Measurements from ENCODE around the gene TFAP2E.
A peak's percentile ranks its signal among the peaks of the same experiment; 100 is the strongest.

Gene TFAP2E

DNA sequence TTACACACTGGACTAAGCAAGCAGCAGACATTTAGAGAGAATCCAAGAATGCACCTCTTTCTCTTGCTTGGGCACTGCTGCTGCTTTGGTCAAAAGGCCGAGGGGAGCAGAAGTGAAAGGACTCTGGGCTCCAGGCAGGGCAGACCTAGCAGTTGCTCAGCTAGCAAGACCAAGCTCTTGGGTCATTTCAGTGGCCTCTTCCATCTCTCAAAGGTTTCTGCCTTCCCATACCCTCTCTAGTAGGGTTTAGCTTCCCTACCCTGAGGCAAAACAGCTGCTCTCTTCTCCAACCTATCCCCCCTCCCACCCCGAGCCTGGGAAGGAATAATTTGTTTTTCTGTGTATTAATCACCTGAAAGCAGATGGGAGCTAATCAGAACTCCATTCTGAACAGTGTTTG lies 25.8 kb downstream of the TFAP2E start:
- DNase-seq = no peak

DNA sequence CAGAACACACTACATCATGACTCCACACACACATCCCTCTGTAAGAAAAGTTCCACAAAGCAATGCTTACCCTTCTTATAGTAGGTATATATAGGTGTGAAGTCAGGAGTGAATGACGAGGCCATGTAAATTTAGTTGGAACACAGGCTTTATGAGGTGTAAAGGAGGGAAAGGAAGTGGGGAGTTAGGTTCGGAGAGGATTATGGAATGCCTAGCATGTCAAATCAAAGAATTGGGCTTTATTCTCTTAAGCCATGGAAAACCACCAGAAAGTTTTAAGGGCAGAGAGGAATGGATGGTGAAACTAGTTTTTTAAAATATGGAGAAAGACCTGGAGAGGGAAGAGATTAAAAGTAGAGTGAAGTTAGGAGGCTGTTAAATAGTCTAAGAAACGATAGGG lies 26.3 kb downstream of the TFAP2E start:
- no peak for DNase-seq

DNA sequence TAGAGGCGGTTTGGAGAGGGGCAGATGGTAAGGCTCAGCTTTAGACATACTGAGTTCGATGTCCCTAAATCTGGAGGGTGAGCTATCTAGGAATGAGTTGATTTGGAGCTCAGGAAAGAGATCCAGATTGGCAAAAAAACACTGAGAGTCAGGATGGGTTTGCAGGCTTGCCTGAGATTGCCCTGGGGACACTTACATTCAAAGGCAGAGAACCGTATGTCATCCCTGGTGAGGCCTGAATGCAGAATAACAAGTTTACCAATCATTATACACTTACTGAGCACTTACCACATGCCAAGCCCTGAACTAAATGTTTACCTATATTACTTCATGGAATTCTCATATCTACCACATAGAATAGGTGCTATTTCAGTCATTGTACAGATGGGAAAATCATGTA lies 27.5 kb downstream of the TFAP2E start:
- no peak for DNase-seq

DNA sequence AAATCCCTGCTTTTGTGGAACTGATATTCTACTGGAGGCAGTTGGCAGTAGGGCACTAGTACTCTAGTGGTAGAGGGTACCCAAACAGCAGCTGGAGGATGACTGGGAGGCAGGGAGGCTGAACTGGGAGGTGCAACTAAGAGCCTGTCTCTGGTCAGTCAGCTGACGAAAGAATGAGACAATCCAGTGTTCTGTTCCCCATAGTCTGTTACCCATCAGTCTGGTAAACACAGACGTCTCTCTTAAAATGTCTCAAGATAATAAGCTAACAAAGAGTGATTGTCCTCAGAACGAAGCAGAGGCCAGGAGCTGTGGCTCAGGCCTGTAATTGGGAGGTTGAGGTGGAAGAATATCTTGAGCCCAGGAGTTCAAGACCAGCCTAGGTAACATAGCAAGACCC lies 30.4 kb downstream of the TFAP2E start:
- DNase-seq = no peak

DNA sequence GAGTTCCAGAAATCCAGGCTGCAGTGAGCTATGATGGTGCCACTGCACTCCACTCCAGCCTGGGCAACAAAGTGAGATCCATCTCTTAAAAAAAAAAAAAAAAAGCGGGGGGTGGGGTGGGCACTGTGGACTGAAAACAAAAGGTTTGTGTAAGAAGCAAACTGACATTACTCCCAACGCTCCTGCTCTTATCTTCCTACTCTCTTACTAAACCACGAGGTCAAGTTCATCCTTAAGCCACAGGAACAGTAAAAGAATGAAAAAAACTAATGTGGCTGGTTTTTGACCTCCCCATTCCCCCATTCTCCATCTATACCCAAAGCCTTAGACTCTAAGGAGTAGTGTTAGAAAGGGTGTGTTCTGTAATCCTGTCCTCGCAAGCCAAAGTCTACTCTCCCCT lies 30.8 kb downstream of the TFAP2E start:
- DNase-seq = no peak

DNA sequence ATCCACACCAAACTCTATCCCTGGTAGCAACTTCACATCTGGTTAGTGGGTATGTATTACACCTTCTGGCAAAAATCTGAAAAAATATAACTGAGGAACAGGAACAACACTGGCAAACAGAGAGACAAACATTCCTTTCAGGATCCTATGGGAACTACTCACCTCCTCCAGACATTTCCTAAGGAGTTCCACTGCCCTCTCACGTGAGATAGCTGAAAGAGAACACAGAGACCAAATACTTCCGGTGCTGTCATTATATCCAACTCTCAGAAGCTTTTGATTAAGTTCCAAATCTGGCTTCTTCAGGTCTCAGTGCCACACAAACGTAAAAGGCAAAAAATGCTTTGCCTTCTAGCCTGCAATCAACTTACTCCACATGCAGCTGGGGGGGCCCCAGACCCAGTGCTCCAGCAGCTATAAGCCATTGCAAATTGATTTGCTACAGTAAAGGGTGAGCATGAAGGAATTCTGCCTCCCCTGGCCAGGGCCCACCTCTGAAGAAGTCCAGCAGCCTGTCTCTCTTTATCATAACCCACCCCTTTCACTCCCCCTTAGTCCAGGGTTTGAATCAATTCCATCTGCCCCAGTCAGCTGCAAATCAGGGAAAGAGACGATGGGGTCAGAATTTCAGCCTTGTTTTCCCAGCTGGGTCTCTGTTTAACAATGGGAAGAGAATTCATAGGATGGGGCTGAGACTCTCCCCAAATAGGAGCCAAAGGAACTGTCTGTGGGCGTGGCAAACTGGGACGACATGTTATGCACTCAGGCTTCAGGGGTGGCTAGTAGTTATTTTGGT lies 32.2 kb downstream of the TFAP2E start:
- DNase-seq = no peak

DNA sequence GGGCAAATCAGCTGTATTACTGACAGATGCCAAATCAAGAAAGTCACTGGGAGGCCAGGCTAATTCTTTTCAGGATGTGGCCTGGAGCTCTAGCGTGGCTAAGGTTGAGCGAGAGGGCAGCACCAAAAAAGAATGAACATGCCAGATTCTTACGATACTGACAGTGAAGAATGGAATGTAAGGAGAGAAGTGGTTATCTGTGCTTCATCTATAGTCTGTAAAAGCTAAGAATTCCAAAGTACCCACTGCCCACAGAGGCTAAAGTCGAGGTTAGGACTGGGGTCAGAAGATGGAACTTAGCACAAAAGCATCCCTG lies 32.7 kb downstream of the TFAP2E start:
- no peak for DNase-seq

DNA sequence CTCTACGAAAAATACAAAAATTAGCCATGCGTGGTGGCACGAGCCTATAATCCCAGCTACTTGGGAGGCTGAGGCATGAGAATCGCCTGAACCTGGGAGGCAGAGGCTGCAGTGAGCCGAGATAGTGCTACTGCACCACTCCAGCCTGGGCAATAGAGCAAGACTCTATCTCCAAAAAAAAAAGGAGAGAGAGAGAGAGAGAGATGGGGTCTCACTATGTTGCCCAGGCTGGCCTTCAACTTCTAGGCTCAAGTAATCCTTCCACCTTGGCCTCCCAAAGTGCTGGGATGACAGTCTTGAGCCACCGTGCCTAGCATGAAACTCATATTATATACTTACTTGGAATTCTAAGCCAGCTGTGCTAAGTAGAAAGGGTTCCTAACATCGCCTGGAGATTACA lies 38.5 kb downstream of the TFAP2E start:
- DNase-seq = no peak

DNA sequence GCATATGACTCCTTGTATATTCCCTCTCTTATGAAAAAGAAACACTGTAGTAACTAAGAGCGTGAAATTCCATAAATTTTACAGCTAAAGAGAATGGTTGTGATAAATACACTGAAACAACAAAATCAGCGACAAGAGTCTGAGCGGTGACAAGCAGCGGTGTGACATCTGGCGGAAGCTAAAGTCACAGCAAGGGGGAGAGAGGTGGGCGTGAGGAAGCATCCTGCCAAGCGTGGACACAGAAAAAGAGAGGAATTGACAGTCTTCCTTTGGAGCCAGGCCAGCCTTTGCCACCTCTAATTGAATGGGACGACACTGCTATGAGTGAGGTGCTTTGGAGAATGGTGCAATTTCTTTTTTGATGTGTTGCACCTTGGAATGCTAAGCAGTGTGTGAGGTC lies 42.3 kb downstream of the TFAP2E start:
- no peak for DNase-seq

DNA sequence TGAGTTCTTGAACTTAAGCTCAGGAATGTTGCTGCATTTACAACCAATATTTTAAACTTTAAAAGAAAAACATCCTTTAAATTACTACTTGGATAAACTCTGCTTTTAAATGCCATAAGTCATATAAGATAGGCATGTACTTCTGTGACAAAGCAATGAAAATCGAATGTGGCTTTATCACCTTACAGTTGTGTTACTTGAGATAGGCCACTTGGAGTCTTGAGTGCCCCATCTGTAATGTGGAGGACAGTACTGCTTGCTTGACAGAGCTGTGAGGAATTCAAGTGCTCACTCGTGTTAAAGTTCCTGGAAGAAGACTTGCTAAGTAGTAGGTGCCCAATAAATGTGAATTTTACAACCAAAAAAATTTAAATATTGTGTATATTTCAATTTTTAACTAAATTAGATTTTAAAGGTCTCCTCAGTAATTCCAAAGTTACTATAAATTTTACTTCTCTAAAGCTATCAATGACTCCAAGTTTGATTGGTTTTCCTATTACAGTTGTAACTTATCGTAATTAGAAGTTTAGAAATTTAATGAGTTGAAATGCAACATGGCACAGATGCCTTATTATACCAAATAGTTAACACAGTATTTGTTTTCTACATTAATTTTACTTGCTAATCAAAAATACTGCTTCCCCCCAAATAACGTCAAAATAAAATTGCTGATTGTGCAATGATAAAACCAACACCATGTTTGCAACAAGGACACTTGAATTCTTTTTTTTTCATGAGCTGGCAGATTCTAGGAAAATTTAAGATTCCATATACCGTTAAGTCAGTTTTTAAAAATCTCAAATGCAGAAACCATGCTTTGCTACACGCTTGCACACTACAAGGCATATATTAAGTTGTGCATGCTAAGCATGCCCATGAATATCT lies 46.4 kb downstream of the TFAP2E start:
- DNase-seq = no peak

DNA sequence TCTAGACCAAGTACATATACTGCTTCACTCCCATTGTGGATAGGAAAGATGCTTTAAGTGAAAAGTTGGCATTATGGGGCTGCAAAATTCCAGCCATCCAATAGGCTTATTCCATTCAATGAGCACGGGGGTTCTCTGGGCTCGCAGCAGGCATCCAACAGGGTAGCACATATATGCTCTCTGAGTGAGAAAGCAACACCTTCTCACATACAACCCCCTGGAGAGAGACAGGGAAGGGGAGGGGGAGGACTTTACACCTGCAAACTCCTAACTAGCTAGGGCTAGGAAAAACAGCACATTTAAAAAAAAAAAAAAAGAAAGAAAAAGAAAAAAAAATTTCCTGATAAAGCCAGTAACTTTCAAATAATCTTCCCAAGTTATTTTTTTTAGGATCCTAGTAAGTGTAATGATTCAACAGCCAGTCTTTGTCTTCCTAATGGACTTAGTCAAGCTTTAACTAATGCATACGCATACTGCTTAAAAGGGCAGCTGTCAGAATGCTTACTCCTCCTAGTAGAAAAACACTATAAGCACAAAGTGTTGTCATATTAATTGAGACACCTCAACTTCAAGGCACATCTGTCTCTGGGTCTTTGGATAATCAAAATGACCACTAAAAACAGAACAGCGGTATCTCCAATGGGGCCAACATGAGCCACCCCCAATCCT lies 49.5 kb downstream of the TFAP2E start:
- DNase-seq = no peak

DNA sequence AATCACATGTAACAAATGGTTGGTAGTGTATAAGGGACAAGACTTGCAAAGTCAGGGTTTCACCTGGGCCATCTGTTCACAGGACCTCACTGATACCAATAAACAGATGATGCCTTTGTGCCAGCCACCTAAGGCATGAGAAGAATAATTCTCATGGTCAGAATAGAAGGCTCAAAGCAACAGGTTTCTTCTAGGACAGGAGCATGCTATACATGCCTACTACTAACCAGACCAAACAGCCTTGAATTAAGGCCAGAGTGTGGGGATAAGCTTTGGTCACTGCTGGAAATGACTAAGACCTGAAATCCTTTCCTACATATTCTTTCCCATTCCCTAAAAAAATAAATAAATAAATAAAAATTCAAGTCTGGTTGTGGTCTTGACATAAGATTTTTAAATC lies 50.7 kb downstream of the TFAP2E start:
- no peak for DNase-seq

DNA sequence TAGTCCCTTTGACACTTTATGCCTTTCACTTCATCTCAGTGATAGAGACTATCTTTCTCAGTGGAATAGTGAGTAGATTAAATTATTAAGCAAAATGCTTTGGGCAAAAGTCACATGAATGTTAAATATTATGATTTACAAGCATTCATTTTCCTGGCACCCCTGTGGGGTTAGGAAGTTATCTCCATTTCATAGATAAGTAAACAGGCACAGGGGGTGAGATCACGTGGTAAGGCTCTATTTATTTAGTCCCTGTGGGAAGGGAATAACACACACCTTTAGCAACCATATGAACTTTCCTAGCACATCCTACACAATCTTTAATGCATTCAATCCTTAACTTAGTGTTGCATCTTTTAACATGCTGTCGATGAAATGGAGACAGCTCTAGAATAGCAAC lies 55.9 kb downstream of the TFAP2E start:
- DNase-seq = no peak

DNA sequence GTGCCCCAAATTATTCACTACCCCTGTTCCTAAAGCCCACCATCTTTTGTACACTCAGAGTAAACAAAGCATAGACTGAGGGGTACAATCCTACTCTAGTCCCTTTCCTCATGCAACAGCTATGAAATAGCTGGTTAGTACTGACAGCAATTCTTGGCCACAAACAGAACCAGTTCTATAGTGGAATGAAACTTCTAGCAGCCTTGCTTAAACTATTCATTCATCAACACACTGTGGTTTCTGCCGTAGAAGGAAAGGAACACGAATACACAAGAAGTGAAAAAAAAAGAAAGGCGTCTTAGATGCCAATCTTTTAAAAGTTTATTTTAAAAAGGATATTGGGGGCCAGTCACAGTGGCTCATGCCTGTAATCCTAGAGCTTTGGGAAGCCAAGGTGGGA lies 58.3 kb downstream of the TFAP2E start:
- no peak for DNase-seq

DNA sequence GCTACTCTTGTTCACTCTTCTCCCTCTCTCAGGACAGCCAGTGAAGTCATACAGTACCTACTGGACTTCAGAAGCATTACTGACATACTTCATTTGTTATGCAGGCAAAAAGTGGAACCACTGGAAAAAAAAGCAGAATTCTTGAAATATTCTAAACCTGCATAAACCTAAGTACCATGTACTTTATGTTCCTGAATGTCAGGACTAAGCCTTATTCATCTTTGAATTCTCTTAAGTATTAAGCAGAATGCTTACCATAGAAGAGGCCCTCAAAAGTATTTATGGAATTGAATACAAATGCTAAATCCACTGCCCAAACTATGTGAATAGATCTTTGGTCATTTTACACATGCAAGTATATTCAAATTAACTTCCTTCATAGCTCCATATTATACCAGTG lies 60.4 kb downstream of the TFAP2E start:
- no peak for DNase-seq

DNA sequence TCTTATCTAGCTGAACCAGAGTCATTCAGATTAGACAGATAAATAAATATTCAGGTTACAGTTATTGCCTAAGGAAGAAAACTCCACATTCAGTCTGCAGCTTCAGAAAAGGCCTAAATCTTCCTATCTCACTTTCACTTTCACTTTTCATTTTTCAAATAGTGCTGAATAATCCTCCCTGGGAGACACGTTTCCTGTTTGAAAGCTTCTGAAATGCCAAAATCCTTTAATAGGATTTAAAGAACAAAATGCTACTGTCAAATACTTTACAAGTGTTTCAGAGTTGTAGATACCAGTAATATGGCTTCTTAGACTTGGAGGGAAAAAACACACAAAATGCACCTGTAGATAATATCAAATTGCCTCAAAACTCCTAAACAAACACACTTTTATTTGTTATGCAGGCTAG lies 64.3 kb downstream of the TFAP2E start:
- DNase-seq = no peak

DNA sequence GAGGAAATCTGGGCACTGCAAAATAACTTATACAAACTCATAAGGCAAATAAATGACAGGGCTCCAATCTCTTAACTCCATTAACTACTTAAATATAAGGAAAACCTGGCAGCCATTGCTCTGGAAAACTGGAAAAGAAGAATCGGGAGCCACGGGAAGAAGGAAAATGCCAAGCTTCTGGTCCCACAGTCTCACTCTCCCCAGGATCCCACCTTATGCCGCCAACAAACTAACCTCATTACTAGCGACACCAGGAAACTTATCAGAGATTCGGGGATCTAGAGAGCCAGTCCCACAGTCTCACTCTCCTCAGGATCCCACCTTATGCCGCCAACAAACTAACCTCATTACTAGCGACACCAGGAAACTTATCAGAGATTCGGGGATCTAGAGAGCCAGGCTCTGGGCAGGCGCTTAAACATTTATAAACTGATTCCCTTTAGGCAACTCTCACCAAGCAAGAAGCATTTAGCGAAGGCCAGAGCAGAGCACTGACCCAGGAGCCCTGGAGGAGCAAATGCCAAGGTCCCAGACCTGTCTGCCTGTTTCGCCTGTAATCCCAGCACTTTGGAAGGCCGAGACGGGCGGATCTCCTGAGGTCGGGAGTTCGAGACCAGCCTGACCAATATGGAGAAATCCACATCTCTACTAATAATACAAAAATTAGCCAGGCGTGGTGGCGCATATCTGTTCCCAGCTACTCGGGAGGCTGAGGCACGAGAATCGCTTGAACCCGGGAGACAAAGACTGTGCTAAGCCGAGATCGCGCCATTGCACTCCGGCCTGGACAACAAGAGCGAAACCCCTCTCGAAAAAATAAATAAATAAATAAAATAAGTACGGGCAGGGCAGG lies 67.5 kb downstream of the TFAP2E start:
- DNase-seq = no peak

DNA sequence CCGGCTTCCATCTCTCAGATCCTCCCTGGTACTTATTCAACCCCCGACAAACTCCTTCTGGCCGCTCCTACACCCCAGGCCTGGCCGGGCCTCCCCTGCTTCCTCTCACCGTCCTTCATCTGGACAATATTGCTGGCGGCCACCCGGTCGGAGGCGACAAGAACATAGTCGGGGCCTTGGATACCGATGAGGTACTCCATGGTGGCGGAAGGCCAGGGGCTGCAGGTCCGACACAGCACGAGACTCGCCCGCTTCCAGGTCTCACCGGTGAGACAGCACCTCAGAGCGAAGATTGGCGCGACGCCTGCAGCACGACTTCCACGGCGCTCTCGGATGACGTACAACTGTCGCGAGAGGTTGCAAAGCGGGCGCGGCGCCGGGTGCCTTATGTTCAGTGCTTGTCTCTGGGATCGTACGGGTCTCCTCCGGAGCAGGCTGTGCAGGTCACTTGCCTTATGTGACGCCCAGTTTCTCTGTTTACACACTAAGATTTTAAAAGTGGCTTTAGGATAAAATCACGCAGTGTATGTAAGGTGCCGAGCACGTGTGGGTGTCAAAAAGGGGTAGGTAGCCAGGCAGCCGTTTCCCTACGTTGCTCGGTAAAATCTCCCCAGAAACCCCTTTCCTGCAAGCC lies 68.2 kb downstream of the TFAP2E start, which contains the start of gene PSMB2:
TSS of gene PSMB2 (minus strand) at position 294 of the 634 bp plus-strand sequence. CDS start at position 200, 94 bp downstream.
- peak; percentile 90 for DNase-seq

DNA sequence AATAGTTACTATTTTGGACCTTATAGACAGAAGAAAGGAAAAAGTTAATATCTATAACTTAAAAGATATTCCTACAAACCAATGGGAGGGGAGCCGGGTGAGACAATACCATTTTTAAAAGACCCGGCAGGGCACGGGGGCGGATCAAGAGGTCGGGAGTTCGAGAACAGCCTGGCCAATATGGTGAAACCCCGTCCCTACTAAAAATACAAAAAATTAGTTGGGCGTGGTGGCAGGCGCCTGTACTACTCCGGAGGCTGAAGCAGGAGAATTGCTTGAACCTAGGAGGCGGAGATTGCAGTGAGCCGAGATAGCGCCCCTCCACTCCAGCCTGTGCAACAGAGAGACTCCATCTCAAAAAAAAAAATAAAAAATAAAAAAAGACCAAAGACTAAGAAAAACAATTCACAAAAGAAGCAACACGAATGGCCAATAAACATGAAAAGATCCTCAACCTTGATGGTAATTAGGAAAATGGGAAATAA lies 69.4 kb downstream of the TFAP2E start:
- no peak for DNase-seq

DNA sequence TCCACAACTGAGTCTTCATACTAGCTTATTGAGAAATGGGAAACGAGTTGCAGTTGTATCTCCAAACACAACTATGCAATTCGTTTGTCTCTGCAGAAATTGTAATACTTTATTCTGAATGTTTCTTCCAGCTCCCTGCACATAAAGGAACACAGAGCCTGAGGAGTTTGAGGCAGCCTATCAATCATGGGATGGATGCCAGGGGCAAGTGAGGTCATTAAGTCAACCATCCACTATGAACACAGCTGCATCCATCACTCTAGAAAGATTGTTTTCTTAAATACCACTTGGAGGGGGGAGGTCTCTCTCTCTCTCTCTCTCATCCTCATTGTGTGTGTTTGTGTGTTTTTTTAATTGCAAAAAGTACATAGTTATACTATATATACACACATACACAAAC lies 71.1 kb downstream of the TFAP2E start:
- DNase-seq = no peak
